Mesenchymal stem cell (in vitro differentiated cells and primary cell): ENCODE results near the gene ANGPT4.
A peak's percentile ranks its signal among the peaks of the same experiment; 100 is the strongest.

Source experiments
- DNase-seq: peaks from one replicate; pipeline ENCODE4 v3.0.0-alpha.2; 2013
- H2AFZ ChIP-seq: one replicate; pipeline ENCODE4 v1.6.1; 2013; ENCODE audit warnings: low read depth, mild to moderate bottlenecking, control low read depth, inconsistent platforms, low read length, moderate library complexity
- H2AK5ac ChIP-seq: 2 replicates; pipeline ENCODE4 v1.6.1; 2013; ENCODE audit warnings: low read length, moderate library complexity, mild to moderate bottlenecking, inconsistent platforms; ENCODE audit not compliant: severe bottlenecking
- H2BK120ac ChIP-seq: one replicate; pipeline ENCODE4 v1.6.1; 2013; ENCODE audit warnings: low read depth, mild to moderate bottlenecking, inconsistent platforms, low read length, moderate library complexity
- H2BK12ac ChIP-seq, 2 experiments: one replicate each; pipeline ENCODE4 v1.6.1; 2013; ENCODE audit warnings: inconsistent platforms in 2 of 2, low read length in 2 of 2, mild to moderate bottlenecking in 2 of 2, moderate library complexity in 2 of 2, control low read depth in 1 of 2
- H2BK15ac ChIP-seq: one replicate; pipeline ENCODE4 v1.6.1; 2013; ENCODE audit warnings: mild to moderate bottlenecking, low read depth, inconsistent platforms; ENCODE audit not compliant: poor library complexity, severe bottlenecking
- H2BK5ac ChIP-seq: 2 replicates; pipeline ENCODE4 v1.6.1; 2013; ENCODE audit warnings: low read depth, mild to moderate bottlenecking, low read length, control low read depth, inconsistent platforms; ENCODE audit not compliant: poor library complexity, severe bottlenecking
- H3K14ac ChIP-seq, 2 experiments: one replicate each; pipeline ENCODE4 v1.6.1; 2013; ENCODE audit warnings: inconsistent platforms in 2 of 2, low read length in 2 of 2, control low read depth in 1 of 2, mild to moderate bottlenecking in 1 of 2, moderate library complexity in 1 of 2
- H3K18ac ChIP-seq, 2 experiments: one replicate each; pipeline ENCODE4 v1.6.1; 2013; ENCODE audit warnings: inconsistent platforms in 2 of 2, low read length in 2 of 2, control low read depth in 1 of 2, low read depth in 1 of 2, mild to moderate bottlenecking in 1 of 2
- H3K23ac ChIP-seq, 2 experiments: one replicate each; pipeline ENCODE4 v1.6.1; 2013; ENCODE audit warnings: inconsistent platforms in 2 of 2, low read length in 2 of 2, mild to moderate bottlenecking in 2 of 2, moderate library complexity in 2 of 2, control low read depth in 1 of 2
- H3K27ac ChIP-seq: 2 replicates; pipeline ENCODE4 v1.5.1; 2013; ENCODE audit warnings: mild to moderate bottlenecking, moderate library complexity, low read length, control low read depth, inconsistent platforms; ENCODE audit not compliant: poor library complexity, severe bottlenecking
- H3K27me3 ChIP-seq, 2 experiments: 2 replicates each; pipeline versions ENCODE4 v1.6.1 to v1.7.0; 2013; ENCODE audit warnings: low read length in 2 of 2, mild to moderate bottlenecking in 2 of 2, moderate library complexity in 2 of 2, control low read depth in 1 of 2, inconsistent platforms in 1 of 2; ENCODE audit not compliant: control insufficient read depth in 1 of 2, insufficient read depth in 1 of 2
- H3K36me3 ChIP-seq, 2 experiments: 2 replicates each; pipeline versions ENCODE4 v1.6.1 to v1.7.0; 2013; ENCODE audit warnings: low read length in 2 of 2, control low read depth in 1 of 2, inconsistent platforms in 1 of 2, low read depth in 1 of 2, mild to moderate bottlenecking in 1 of 2; ENCODE audit not compliant: insufficient read depth in 2 of 2, control insufficient read depth in 1 of 2
- H3K4ac ChIP-seq, 2 experiments: one replicate each; pipeline ENCODE4 v1.6.1; 2013; ENCODE audit warnings: inconsistent platforms in 2 of 2, low read length in 2 of 2, mild to moderate bottlenecking in 2 of 2, moderate library complexity in 2 of 2, control low read depth in 1 of 2, low read depth in 1 of 2
- H3K4me1 ChIP-seq: 2 replicates; pipeline ENCODE4 v1.6.1; 2013; ENCODE audit warnings: low read depth, low read length, control low read depth; ENCODE audit not compliant: control insufficient read depth, insufficient read depth
- H3K4me2 ChIP-seq: 2 replicates; pipeline ENCODE4 v1.6.1; 2013; ENCODE audit warnings: low read length, mild to moderate bottlenecking, inconsistent platforms; ENCODE audit not compliant: poor library complexity, severe bottlenecking
- H3K4me3 ChIP-seq, 2 experiments: 2 replicates each; pipeline versions ENCODE4 v1.5.1 to v1.7.0; 2013; ENCODE audit warnings: low read length in 2 of 2, mild to moderate bottlenecking in 2 of 2, control low read depth in 1 of 2, low read depth in 1 of 2; ENCODE audit not compliant: insufficient read depth in 1 of 2
- H3K79me1 ChIP-seq: replicated peaks from 2 replicates; pipeline ENCODE4 v1.6.1; 2013; ENCODE audit warnings: mild to moderate bottlenecking, control low read depth, low read length, inconsistent platforms; ENCODE audit not compliant: poor library complexity, severe bottlenecking
- H3K9ac ChIP-seq: 2 replicates; pipeline ENCODE4 v1.7.0; 2013; ENCODE audit warnings: mild to moderate bottlenecking, low read length, moderate library complexity
- H3K9me3 ChIP-seq: 2 replicates; pipeline ENCODE4 v1.7.0; 2013; ENCODE audit warnings: mild to moderate bottlenecking, low read length; ENCODE audit not compliant: control insufficient read depth
- H4K8ac ChIP-seq: one replicate; pipeline ENCODE4 v1.6.1; 2013; ENCODE audit warnings: inconsistent platforms, mild to moderate bottlenecking, low read length, moderate library complexity
- H4K91ac ChIP-seq: one replicate; pipeline ENCODE4 v1.6.1; 2013; ENCODE audit warnings: mild to moderate bottlenecking, low read length, inconsistent platforms
- WGBS: methylation state at CpG from one replicate; pipeline ENCODE4 v1.1.7; 2013; ENCODE audit warnings: mixed read lengths; 5-methylcytosine and 5-hydroxymethylcytosine counted together

The ANGPT4 gene

GRCh38 chr20:845226-845868, 70.8 kb downstream of the ANGPT4 start:
- peak overlapping the region in 1 of 2 experiments; percentile 46 for H3K4ac ChIP-seq
- H2BK120ac ChIP-seq = no peak overlapping the region
- no peak overlapping the region for H3K9ac ChIP-seq
- H3K36me3 ChIP-seq = peaks cover 0 to 7% of the 10 kb centered on the region in 2 experiments
- no peak for DNase-seq
- H3K27me3 ChIP-seq = peaks cover 14 to 24% of the 10 kb centered on the region in 2 experiments
- peaks cover 27% of the 10 kb centered on the region for H3K79me1 ChIP-seq
- no peak overlapping the region for H3K4me2 ChIP-seq
- H4K8ac ChIP-seq = peak overlapping the region; percentile 76
- no peak overlapping the region for H2BK5ac ChIP-seq
- H2AFZ ChIP-seq = no peak overlapping the region
- H4K91ac ChIP-seq = peak overlapping the region; percentile 72
- H3K14ac ChIP-seq = peak overlapping the region in 1 of 2 experiments; percentile 64
- 58% methylated on average over 50 of the region's 50 CpGs for WGBS
- H2AK5ac ChIP-seq = no peak overlapping the region
- H3K18ac ChIP-seq = peak overlapping the region in 1 of 2 experiments; percentile 49
- H3K9me3 ChIP-seq = no peaks in the 10 kb centered on the region
- peaks cover 28% of the 10 kb centered on the region for H3K4me1 ChIP-seq
- H3K23ac ChIP-seq = peak overlapping the region in 1 of 2 experiments; percentile 87
- H3K4me3 ChIP-seq = no peak overlapping the region
- H3K27ac ChIP-seq = no peak overlapping the region
- H2BK12ac ChIP-seq = no peak overlapping the region
- H2BK15ac ChIP-seq = peak overlapping the region; percentile 36

- Histone ChIP-seq H2AFZ (peak overlapping the region; percentile 69), H2BK120ac (no peak overlapping the region), H3K36me3 (peaks cover 0 to 10% of the 10 kb centered on the region in 2 experiments), H4K91ac (peak overlapping the region; percentile 72), H3K4ac (peak overlapping the region; percentile 12 to 46), H3K14ac (peak overlapping the region in 1 of 2 experiments; percentile 64), H4K8ac (peak overlapping the region; percentile 76), H3K9me3 (no peaks in the 10 kb centered on the region), H3K4me2 (peak overlapping the region; percentile 90), H3K27me3 (peaks cover 14 to 24% of the 10 kb centered on the region in 2 experiments), H3K23ac (peak overlapping the region in 1 of 2 experiments; percentile 87), H2BK15ac (no peak overlapping the region), H3K79me1 (peaks cover 27% of the 10 kb centered on the region), H3K4me3 (peak overlapping the region; percentile 57 to 69), H3K18ac (peak overlapping the region in 1 of 2 experiments; percentile 49), H2AK5ac (no peak overlapping the region), H3K9ac (no peak overlapping the region), H3K27ac (no peak overlapping the region), H2BK12ac (no peak overlapping the region), H3K4me1 (peaks cover 28% of the 10 kb centered on the region), H2BK5ac (no peak overlapping the region)
- peak; percentile 92 for DNase-seq
- 8% methylated on average over 47 of the region's 47 CpGs for WGBS
These were observed 71.5 kb downstream of the ANGPT4 start for GRCh38 chr20:844473-845225.

- no peak for DNase-seq
- peak overlapping the region in 1 of 2 experiments; percentile 27 for H3K4me3 ChIP-seq
- no peak overlapping the region for H2AK5ac ChIP-seq
- H3K14ac ChIP-seq = no peak overlapping the region
- H3K36me3 ChIP-seq = peaks cover 0 to 10% of the 10 kb centered on the region in 2 experiments
- H4K91ac ChIP-seq = no peak overlapping the region
- H3K4me1 ChIP-seq = peaks cover 28% of the 10 kb centered on the region
- H3K4ac ChIP-seq = no peak overlapping the region
- no peak overlapping the region for H3K4me2 ChIP-seq
- no peak overlapping the region for H2BK15ac ChIP-seq
- H3K23ac ChIP-seq = no peak overlapping the region
- no peak overlapping the region for H2BK12ac ChIP-seq
- H4K8ac ChIP-seq = no peak overlapping the region
- no peaks in the 10 kb centered on the region for H3K9me3 ChIP-seq
- no peak overlapping the region for H3K27ac ChIP-seq
- H3K79me1 ChIP-seq = peaks cover 28% of the 10 kb centered on the region
- 86% methylated on average over 9 of the region's 9 CpGs for WGBS
- H3K18ac ChIP-seq = no peak overlapping the region
- H3K9ac ChIP-seq = no peak overlapping the region
- H2BK120ac ChIP-seq = no peak overlapping the region
- H2AFZ ChIP-seq = no peak overlapping the region
- peaks cover 14 to 24% of the 10 kb centered on the region in 2 experiments for H3K27me3 ChIP-seq
- H2BK5ac ChIP-seq = no peak overlapping the region
These were observed 72.2 kb downstream of the ANGPT4 start for GRCh38 chr20:843912-844311.

GRCh38 chr20:842547-842940, 73.6 kb downstream of the ANGPT4 start:
- Histone ChIP-seq H2AFZ (no peak overlapping the region), H3K4ac (no peak overlapping the region)
- no CpG with 5 or more reads among the region's 2 CpGs for WGBS

More at GRCh38 chr20:842547-842940, 73.6 kb downstream of the ANGPT4 start:
- Histone ChIP-seq H3K23ac (no peak overlapping the region), H3K9me3 (no peaks in the 10 kb centered on the region), H2BK5ac (no peak overlapping the region), H3K4me1 (peaks cover 28% of the 10 kb centered on the region), H3K18ac (no peak overlapping the region), H2AK5ac (no peak overlapping the region), H3K36me3 (peaks cover 0 to 10% of the 10 kb centered on the region in 2 experiments), H3K27me3 (peaks cover 14 to 24% of the 10 kb centered on the region in 2 experiments), H3K27ac (no peak overlapping the region), H3K4me2 (no peak overlapping the region), H2BK12ac (no peak overlapping the region), H4K8ac (no peak overlapping the region), H4K91ac (no peak overlapping the region), H3K4me3 (no peak overlapping the region), H2BK120ac (no peak overlapping the region), H2BK15ac (no peak overlapping the region), H3K79me1 (peaks cover 31% of the 10 kb centered on the region), H3K14ac (no peak overlapping the region), H3K9ac (no peak overlapping the region)
- DNase-seq = no peak
